GM20000 (cell line): ENCODE data around the gene SHANK1.

ENCODE experiments used
- DNase-seq: peaks from one replicate; pipeline ENCODE4 v3.0.0; 2012; ENCODE audit warnings: low spot score
- CTCF ChIP-seq: IDR thresholded peaks from 2 replicates; pipeline ENCODE4 v1.5.1; 2012; ENCODE audit warnings: mild to moderate bottlenecking, control low read depth; ENCODE audit errors: extremely low read depth, missing control alignments

SHANK1 gene

DNA sequence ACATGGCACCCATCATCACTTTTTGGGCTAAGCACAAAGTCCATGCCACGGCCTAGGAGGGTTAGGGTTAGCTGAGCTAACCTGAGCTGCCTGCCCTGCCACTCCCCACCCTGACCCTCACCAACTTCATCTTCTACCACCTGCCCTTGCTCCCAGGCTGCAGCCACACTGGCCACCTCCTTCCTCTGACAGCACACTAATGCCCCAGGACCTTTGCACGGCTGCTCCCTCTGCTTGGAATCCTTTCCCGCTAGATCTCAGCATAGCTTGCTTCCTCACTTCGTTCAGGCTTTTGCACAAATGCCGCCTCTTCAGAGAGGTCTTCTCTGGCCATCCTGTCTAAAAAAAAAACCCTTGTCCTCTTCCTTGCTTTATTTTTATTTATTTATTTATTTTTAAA is 13.2 kb downstream of the SHANK1 start:
- TF ChIP-seq CTCF: no peak
- DNase-seq: no peak

GRCh38 chr19:50705422-50706019 is 14.1 kb downstream of the SHANK1 start:
- peak; percentile 85 for DNase-seq
- TF ChIP-seq CTCF: peak; percentile 73

DNA sequence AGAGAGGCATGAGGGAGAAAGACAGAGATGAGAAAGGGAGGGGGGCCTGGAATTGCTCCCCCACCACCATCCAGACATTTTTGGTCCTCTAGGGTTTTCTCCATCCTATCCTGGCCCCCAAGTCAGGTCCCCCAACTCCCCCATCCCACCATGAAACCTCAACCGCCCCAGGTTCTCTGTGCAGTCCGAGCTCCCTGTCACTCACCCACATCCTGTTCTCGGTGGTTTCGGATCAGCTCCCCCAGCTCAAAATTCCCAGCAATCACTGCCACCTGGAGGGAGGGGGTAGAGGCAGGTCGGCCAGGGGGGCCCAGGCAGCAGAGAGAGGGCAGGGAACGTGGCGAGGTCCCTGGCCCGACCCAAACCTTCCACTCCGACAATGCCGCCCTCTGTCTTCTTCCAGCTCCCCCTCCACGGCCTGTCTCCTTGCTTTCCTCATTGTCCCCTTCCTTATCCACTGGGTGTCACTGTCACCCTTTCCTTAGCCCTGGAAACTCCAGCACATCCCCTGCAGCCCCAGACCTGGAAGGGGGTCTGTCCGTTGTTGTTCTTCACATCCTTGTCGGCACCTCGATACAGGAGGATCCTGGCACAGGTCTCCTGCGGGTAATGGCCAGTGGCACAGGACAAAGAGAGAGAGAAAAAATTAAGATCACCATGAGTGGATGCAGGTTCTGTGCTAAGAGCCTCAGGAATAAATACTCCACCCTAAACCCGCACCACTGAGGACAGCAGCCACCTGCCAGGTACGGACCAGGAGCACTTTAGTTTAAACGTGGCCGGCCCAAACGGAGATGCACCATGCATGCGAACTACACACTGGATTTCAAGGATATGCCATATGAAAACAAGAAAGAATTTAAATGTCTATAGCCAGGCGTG is 15.4 kb downstream of the SHANK1 start:
- no peak for TF ChIP-seq CTCF

DNA sequence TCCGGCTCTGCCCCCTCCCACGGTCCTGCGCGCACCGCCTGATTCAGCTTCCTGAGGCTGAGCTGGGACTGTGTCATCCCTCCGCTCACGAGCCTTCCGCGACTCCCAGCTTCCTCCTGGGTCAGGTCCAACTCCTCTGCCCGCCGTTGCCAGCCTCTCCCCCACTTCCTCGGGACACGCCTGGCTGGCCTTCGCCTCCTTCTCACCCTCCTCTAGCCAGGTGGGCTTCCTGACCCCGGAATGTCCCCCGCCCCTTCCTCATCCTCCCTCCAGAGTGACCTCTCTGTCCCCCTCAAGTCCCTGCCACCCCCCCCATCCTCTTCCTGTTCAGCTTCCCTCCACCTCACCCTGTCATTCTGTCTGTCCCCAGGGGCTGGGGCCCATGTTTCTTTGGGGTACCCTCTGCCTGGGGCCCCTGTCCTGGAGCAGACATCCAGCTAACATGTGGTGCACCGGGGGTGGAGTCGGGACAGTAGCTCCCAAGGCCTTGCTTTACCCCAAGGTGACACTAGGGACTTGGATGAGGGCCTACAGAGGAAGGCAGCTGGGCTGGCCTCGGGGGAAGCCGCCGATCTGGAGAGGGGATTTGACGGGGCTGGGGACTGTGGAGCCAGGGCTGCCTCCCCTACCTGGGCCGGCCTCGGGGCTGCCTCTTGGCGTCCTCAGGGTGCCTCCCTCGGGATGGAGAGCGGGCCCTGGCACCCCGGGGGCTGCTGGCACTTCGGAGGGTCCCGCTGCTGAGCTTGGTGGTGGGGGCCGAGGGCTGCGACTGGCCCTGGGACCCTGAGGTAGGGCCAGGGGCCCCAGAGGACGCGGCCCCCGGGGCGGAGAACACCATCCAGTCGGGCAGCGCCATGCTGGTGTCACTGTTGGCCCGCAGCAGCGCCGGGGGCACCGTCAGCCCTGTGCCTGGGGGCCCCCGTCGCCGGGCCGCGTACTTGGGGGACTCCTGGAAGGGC is 16.5 kb downstream of the SHANK1 start:
- DNase-seq: no peak
- no peak for TF ChIP-seq CTCF

More for the DNA sequence above, 15.4 kb downstream of the SHANK1 start:
- DNase-seq: no peak

DNA sequence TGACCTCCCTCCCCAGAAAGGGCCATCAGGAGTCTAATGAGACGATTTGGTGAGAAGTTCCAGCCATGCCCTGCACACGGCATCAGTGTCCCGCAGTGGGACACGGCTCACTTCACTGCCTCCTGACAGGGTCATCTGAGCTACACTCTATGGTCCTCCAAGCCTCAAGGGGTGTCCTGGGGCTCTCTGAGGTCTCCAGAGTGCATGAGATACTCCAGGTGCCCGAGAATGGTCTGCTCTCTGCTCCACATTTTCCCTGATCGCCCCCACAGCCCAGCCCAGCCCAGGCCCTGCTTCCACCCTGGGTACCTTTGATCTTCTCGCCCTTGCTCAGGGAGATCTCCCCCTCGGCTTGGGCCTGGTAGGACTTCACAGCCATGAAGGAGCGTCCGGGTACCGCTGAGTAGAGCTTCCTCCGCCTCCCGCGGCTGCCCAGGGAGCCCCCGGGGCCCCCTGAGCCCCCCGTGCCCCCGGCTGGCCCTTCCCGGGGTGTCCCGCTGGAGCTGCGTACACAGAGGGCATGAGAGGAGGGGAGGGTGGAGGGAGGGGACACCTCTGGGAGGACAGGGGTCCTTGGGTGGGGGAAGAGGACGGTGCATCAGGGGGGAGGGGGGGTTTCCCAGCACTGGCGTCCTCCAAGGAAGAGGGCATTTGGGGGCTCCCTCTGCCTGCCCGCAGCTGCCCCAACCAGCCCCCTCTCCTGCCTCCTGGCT is 17.3 kb downstream of the SHANK1 start:
- no peak for DNase-seq
- TF ChIP-seq CTCF: no peak

DNA sequence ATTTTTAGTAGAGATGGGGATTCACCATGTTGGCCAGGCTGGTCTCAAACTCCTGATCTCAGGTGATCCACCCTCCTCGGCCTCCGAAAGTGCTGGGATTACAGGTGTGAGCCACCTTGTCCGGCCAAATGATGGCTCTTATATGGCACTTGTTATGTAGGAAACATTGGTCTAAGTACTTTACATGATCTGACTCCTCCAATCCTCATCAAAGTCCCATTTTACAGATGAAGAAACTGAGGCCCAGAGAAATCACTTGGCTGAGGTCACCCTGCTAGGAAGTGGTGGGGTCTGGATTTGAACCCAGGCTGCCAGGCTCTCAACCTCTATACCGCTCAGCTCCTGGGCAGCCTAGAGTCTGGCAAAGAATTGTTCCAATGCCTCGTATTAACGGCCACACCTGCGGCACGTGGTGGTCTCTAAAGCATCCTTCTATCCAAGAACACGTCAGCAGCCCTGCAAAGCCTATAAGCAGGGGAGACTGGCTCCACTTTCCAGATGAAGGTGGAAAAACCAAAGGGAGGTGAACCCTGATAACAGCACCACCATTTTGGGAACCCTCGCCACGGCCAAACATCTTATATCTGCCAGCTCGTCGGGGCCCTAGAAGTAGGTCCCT is 18.1 kb downstream of the SHANK1 start:
- no peak for DNase-seq
- no peak for TF ChIP-seq CTCF
